ENCODE results near the gene TULP4. TPM values are rescaled to one million over a fixed set of nuclear protein-coding genes. Genes with fewer than 3 reads are reported as not detected.
A peak's percentile ranks its signal among the peaks of the same experiment; 100 is the strongest.

TULP4 gene
- total RNA-seq, 4 donors from 2014 or later, result 59.8 to 99.2 (median 88.6) TPM

DNA sequence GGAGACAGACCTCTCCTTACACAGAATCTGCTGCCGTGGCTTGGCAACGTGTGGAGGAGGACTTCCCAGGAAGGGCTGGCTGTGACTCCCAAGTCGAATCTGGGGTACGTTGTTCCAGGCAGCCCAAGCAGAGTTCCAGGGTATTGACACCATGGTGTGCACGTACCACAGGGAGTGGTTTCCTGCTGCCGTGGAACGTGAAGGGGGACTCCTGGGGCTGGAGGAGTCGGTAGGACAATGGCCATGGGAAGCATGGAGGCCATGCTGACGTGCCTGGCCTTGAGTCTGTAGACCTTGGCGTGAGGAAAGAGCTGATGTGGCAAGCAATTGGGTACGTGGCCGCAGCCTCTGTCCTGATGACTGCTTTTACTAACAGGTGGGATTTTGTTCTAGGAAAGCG lies 119.3 kb downstream of the TULP4 start:
- intact Hi-C loops (cut with DNase I; ENCODE audit: low total_unique reads) (no loop called here), in situ Hi-C loops (cut with MboI; ENCODE audit: low sequenced_read_pairs in 4 of 4) (no loop called here)
- H3K36me3 ChIP-seq, result no peaks in the 10 kb centered on the region
- TF ChIP-seq POLR2A (IDR thresholded peaks at IDR 0.05), result no peak
- TF ChIP-seq, protein P1, sequence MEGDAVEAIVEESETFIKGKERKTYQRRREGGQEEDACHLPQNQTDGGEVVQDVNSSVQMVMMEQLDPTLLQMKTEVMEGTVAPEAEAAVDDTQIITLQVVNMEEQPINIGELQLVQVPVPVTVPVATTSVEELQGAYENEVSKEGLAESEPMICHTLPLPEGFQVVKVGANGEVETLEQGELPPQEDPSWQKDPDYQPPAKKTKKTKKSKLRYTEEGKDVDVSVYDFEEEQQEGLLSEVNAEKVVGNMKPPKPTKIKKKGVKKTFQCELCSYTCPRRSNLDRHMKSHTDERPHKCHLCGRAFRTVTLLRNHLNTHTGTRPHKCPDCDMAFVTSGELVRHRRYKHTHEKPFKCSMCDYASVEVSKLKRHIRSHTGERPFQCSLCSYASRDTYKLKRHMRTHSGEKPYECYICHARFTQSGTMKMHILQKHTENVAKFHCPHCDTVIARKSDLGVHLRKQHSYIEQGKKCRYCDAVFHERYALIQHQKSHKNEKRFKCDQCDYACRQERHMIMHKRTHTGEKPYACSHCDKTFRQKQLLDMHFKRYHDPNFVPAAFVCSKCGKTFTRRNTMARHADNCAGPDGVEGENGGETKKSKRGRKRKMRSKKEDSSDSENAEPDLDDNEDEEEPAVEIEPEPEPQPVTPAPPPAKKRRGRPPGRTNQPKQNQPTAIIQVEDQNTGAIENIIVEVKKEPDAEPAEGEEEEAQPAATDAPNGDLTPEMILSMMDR (IDR thresholded peaks at IDR 0.05 in 4 of 5, conservative IDR thresholded peaks at IDR 0.05 in 1 of 5), result no peak
- H3K27ac ChIP-seq, result no peak overlapping the region
- DNase-seq, result no peak
- no peak for ATAC-seq
- H3K9me3 ChIP-seq, result no peaks in the 10 kb centered on the region
- H3K27me3 ChIP-seq, result no peaks in the 10 kb centered on the region
- no peak overlapping the region for H3K4me3 ChIP-seq
- H3K4me1 ChIP-seq, result no peaks in the 10 kb centered on the region

DNA sequence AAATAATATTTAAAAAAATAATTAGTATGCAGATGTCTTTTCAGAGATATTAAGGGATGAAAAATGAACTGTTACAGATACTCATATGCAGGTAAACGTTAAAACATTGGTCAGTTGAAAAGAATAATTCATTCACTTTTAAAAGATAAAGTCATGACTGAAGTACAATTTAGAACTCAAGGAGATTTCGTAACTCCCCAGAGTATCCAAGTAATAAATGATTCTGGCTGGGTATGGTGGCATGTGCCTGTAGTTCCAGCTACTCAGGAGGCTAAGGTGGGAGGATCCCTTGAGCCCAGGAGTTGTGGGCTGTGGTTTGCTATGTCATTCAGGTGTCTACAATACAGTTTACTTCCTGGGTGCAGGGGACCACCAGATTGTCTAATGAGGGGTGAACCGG lies 125.3 kb downstream of the TULP4 start:
- Histone ChIP-seq H3K36me3 (no peaks in the 10 kb centered on the region), H3K4me1 (no peaks in the 10 kb centered on the region), H3K27me3 (no peaks in the 10 kb centered on the region), H3K27ac (no peak overlapping the region), H3K9me3 (no peaks in the 10 kb centered on the region), H3K4me3 (no peak overlapping the region)
- ATAC-seq (no peak), DNase-seq (no peak)
- intact Hi-C loops (cut with DNase I; ENCODE audit: low total_unique reads) (no loop called here), in situ Hi-C loops (cut with MboI; ENCODE audit: low sequenced_read_pairs in 4 of 4) (no loop called here)
- TF ChIP-seq POLR2A (IDR thresholded peaks at IDR 0.05), result no peak
- TF ChIP-seq, protein P1 (IDR thresholded peaks at IDR 0.05 in 4 of 5, conservative IDR thresholded peaks at IDR 0.05 in 1 of 5), result no peak

DNA sequence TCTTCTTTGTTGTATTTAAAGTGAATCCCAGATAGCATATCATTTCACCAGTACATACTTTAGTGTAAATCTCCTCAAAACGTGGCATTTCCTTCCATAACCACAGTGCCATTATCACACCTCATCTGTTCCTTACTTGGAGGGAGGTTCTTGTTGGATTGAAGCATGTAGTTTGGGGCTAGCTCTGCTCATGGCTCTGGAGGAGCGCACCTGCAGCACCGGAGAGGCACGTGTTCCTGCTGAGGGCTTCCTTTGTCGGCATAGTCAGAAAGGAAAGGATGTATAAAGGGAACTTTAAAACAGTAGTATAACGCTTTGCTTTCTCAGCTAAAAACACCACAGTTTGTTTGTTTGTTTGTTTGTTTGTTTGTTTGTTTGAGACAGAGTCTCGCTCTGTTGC lies 126.0 kb downstream of the TULP4 start:
- Histone ChIP-seq H3K4me3 (no peak overlapping the region), H3K27me3 (no peaks in the 10 kb centered on the region), H3K27ac (no peak overlapping the region), H3K9me3 (no peaks in the 10 kb centered on the region), H3K36me3 (no peaks in the 10 kb centered on the region), H3K4me1 (no peaks in the 10 kb centered on the region)
- ATAC-seq, result no peak
- TF ChIP-seq POLR2A (IDR thresholded peaks at IDR 0.05), result no peak
- TF ChIP-seq, protein P1 (IDR thresholded peaks at IDR 0.05 in 4 of 5, conservative IDR thresholded peaks at IDR 0.05 in 1 of 5), result no peak
- in situ Hi-C loops (cut with MboI; ENCODE audit: low sequenced_read_pairs in 4 of 4) (no loop called here), intact Hi-C loops (cut with DNase I; ENCODE audit: low total_unique reads) (no loop called here)
- no peak for DNase-seq

DNA sequence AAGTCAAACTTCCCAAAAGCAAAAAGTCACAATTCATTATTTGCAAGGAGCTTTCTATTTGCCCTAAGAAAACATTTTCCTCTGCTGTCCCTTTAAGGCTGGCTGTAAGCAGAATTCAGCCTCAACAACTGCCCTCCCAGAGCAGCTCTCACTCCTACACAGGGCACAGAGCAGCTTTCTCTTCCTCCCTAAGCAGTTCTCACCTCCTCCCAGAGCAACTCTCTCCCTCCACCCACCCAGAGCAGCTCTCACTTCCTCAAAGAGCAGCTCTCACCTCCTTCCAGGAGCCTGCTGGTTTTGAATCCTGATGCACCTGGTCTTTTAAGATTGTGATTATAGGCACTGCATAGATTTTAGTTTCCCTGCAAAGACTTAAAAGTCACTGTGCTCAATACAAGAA lies 127.0 kb downstream of the TULP4 start:
- no peak for DNase-seq
- in situ Hi-C loops (cut with MboI; ENCODE audit: low sequenced_read_pairs in 4 of 4) (no loop called here), intact Hi-C loops (cut with DNase I; ENCODE audit: low total_unique reads) (no loop called here)
- TF ChIP-seq, protein P1 (IDR thresholded peaks at IDR 0.05 in 4 of 5, conservative IDR thresholded peaks at IDR 0.05 in 1 of 5), result no peak
- no peak for TF ChIP-seq POLR2A (IDR thresholded peaks at IDR 0.05)
- ATAC-seq, result no peak
- Histone ChIP-seq H3K4me3 (no peak overlapping the region), H3K36me3 (no peaks in the 10 kb centered on the region), H3K27ac (no peak overlapping the region), H3K9me3 (no peaks in the 10 kb centered on the region), H3K4me1 (no peaks in the 10 kb centered on the region), H3K27me3 (no peaks in the 10 kb centered on the region)

DNA sequence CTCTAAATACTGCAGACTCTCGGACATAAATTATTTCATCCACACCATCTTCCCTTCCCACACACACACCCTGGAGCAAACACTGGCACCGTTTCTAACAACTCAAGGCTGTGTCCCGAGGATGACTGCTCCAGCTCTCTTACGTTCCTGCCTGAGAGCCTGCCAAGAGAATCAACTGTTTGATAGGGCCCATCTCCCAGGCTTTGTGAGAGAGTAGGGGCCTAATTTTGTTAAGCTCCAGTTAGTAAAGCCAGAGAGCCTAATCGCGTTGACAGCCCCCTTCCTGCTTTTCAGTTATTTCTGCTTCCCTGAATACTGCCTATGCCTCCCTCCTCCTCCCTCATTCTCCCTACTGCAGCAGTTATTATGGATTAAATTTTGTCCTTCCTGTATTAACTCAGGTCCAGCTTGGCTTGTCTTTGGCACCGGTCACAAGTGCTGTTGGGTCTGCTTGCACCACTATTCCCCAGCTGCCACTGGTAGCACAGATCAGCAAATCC lies 129.5 kb downstream of the TULP4 start:
- Histone ChIP-seq H3K4me1 (no peaks in the 10 kb centered on the region), H3K27ac (no peak overlapping the region), H3K4me3 (no peak overlapping the region), H3K36me3 (no peaks in the 10 kb centered on the region), H3K27me3 (no peaks in the 10 kb centered on the region), H3K9me3 (no peaks in the 10 kb centered on the region)
- DNase-seq (no peak), ATAC-seq (peak in 1 of 2 donors; percentile 42)
- TF ChIP-seq POLR2A (IDR thresholded peaks at IDR 0.05), result no peak
- TF ChIP-seq, protein P1 (IDR thresholded peaks at IDR 0.05 in 4 of 5, conservative IDR thresholded peaks at IDR 0.05 in 1 of 5), result no peak
- intact Hi-C loops (cut with DNase I; ENCODE audit: low total_unique reads), result no loop called here
- in situ Hi-C loops (cut with MboI; ENCODE audit: low sequenced_read_pairs in 4 of 4), result no loop called here

All from gastrocnemius medialis (tissue), 4 donors.